Stimulated activated CD8-positive, alpha-beta memory T cell treated with anti-CD3 and anti-CD28 coated beads, Interleukin-7, amount 100 ng/mL, for 1 hour (primary cell): ENCODE data around the gene WFDC11.

ENCODE experiments used
- DNase-seq, 2 donors: peaks; one replicate each; pipeline ENCODE4 v3.0.0-alpha.2; 2020; ENCODE audit warnings: low read depth in 2 of 2

WFDC11 gene

GRCh38 chr20:45626540-45626939 is 43.5 kb downstream of the WFDC11 start:
- DNase-seq = no peak

GRCh38 chr20:45621593-45621992 is 48.4 kb downstream of the WFDC11 start:
- no peak for DNase-seq

GRCh38 chr20:45617591-45617990 is 52.4 kb downstream of the WFDC11 start:
- DNase-seq = no peak

GRCh38 chr20:45612314-45612713 is 57.7 kb downstream of the WFDC11 start:
- DNase-seq = no peak

- DNase-seq = no peak
Measured at GRCh38 chr20:45611054-45611453, 59.0 kb downstream of the WFDC11 start.

GRCh38 chr20:45607810-45608209 is 62.2 kb downstream of the WFDC11 start:
- no peak for DNase-seq
